EH (cell line): ENCODE results near the gene GSDME.

Source experiments
- DNase-seq: peaks from one replicate; pipeline ENCODE4 v3.0.0-alpha.2; 2015; ENCODE audit warnings: low read depth

The GSDME gene

GRCh38 chr7:24722386-24723177 is 34.7 kb downstream of the GSDME start:
- peak; percentile 61 for DNase-seq

DNA sequence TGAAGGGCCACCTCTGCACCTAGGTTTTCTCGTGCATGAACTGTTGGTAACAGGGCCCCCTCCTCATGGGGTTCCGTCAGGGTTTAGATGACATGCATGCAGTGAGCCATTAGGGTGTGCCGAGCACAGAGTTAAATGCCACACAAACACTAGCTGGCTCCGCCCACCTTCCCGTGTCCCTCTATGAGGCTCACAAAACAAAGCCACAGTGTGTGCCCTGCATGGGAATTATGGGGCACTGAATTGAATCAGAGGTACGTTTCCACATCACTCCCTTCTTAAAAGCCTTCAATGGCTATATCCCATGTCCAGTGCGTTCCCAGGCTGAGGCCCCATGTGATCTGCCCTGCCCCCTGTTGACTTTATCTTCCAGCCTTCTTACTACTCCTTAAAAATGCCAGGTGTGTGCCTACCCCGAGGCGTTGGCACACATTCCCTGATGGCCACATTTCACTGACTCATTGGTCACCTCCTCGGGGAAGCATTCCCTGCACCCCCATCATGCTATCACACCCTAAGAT is 35.7 kb downstream of the GSDME start:
- no peak for DNase-seq

- DNase-seq = no peak
These were observed 37.0 kb downstream of the GSDME start for GRCh38 chr7:24720283-24720682.

- no peak for DNase-seq
These were observed 38.2 kb downstream of the GSDME start for GRCh38 chr7:24718977-24719491.

- DNase-seq = no peak
These were observed 38.8 kb downstream of the GSDME start for GRCh38 chr7:24718431-24718831.

DNA sequence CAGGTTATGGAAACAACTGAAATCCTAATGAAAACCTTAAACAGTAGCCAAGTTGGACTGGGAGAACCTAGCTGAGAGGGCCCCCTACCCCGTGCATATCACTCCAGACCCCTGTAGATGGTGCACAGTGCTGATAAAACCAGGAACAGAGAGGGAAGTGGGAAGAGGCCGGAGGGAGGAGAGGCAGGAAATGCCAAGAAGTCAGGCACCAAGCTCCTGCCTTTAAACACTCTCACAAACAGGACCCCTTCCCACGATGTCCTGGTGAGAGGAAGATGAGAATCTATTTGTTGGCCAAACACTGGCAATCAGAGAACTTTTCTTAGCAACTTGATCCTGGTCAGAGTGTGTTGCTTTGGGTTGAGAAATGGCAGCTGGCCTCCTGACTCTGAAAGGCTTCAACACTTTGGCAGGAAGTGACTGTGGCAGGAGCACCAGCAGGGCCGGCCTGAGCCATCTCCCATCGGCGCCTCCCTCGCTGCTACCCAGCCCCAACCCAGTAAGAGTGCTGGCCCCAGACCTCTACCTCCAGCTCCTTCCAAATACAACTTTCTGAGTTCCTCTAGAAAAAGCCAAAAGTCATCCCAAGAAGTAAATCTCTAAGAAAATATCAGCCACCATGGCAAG is 39.5 kb downstream of the GSDME start:
- DNase-seq = no peak

DNA sequence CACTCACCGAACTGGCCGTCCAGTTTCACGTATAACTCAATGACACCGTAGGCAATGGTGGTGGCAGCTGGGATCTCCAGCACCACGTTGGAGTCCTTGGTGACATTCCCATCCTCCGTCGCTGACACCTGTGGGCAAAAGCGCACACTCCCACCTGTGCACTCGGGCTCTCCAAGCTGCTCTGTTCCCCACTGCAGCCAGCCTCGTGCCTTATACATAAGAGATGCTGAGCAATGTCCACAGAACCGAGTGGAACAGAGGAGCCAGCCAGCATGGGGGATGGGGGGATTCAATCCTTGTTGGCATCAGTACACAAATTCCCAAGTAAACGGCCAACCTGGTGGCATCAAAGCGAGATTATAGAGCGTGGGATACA is 40.0 kb downstream of the GSDME start:
- DNase-seq = no peak

GRCh38 chr7:24716480-24717246 is 40.6 kb downstream of the GSDME start:
- no peak for DNase-seq

- peak; percentile 63 for DNase-seq
These were observed 41.4 kb downstream of the GSDME start for GRCh38 chr7:24715661-24716479.

GRCh38 chr7:24715171-24715570 is 42.1 kb downstream of the GSDME start:
- DNase-seq = no peak

DNA sequence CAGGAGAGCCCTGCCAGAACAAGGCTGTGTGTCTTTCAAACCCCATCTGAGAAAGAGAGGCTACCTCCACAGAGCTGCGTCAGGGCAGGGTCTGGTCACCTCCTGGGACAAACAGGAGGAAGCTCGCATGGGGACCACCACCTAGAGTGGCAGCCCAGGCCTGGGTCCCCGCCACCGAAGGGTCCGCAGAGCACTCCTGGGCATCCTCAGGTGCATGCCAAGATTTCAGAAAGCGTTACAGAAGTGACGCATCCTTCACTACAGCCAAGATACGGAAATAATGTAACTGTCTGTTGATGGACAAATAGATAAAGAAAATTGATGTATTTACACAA is 42.6 kb downstream of the GSDME start:
- DNase-seq = no peak

- no peak for DNase-seq
These were observed 43.2 kb downstream of the GSDME start for GRCh38 chr7:24713850-24714675.

DNA sequence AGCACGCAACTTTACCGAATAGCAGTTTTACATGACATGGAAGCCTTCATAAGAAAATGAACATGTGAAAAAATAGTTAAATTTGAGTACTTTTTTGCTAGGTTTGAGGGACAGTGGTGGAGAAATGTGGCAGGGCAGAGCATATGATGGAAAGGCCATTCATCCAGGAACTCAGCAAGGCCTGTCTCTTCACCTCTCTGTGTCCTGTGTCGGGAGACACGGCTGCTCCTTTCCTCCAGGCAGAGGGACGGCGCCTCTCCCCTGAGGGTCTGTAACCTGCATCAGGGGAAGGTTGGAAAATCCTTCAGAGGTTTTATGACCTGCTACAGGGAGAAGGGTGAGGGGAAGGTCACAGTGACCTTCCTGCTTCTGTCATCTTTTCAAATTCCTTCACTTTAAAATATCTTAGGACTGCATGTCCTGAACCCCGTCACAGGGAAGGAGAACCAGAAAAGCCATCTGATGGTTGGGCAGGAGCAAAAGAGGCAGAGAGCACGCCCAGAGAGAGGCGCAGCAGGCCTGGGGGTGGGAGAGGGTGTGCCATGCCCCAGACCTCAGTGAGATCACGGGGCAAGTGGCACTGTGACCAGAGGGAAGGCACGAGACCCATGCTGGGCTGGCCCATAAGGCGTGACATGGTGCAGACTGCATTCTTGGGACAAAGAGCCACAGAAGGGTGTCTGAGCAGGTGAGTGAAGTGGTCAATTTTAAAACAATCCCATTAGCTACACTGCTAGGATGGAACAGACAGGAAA is 44.0 kb downstream of the GSDME start:
- no peak for DNase-seq

GRCh38 chr7:24709585-24710360 is 47.5 kb downstream of the GSDME start:
- DNase-seq = no peak

- DNase-seq = no peak
These were observed 48.2 kb downstream of the GSDME start for GRCh38 chr7:24709051-24709450.

- DNase-seq = no peak
These were observed 49.2 kb downstream of the GSDME start for GRCh38 chr7:24707988-24708615.

GRCh38 chr7:24706211-24707170 is 50.8 kb downstream of the GSDME start:
- DNase-seq = no peak
